ACC112 (cell line): ENCODE measurements around the gene HSP90AA1.
"Not testable (repeated sequence)": the region's sequence is repeated elsewhere in the genome, so short reads cannot be mapped to it uniquely, and the experiment has no call there.

ENCODE experiments used
- H2AFZ ChIP-seq: fragments of 200-600 bp; sonication (generic); one replicate; pipeline ENCODE4 v1.6.0; 2017; ENCODE audit warnings: antibody characterized with exemption, low read length; ENCODE audit not compliant: unreplicated experiment
- H3K27ac ChIP-seq: fragments of 200-600 bp; sonication (generic); 2 replicates; pipeline ENCODE4 v1.5.1; 2014; ENCODE audit warnings: low read depth, mild to moderate bottlenecking, antibody characterized with exemption, low read length, moderate library complexity
- H3K27me3 ChIP-seq: fragments of 200-600 bp; sonication (generic); 2 replicates; pipeline ENCODE4 v1.6.1; 2014; ENCODE audit warnings: mild to moderate bottlenecking, antibody characterized with exemption, low read length, moderate library complexity, mixed read lengths; ENCODE audit not compliant: insufficient read depth
- H3K36me3 ChIP-seq: fragments of 200-600 bp; sonication (generic); 2 replicates; pipeline ENCODE4 v1.6.1; 2016; ENCODE audit warnings: mild to moderate bottlenecking, antibody characterized with exemption, low read length, moderate library complexity, mixed read lengths; ENCODE audit not compliant: insufficient read depth
- H3K4me1 ChIP-seq: fragments of 200-600 bp; sonication (generic); one replicate; pipeline ENCODE4 v1.6.1; 2016; ENCODE audit warnings: low read length, mixed read lengths; ENCODE audit not compliant: insufficient read depth, unreplicated experiment, control insufficient read depth
- H3K4me3 ChIP-seq: fragments of 200-600 bp; sonication (generic); 2 replicates; pipeline ENCODE4 v1.5.1; 2014; ENCODE audit warnings: mild to moderate bottlenecking, low read depth, low read length
- H3K79me2 ChIP-seq: fragments of 200-600 bp; sonication (generic); one replicate; pipeline ENCODE4 v1.6.0; 2016; ENCODE audit warnings: low read length; ENCODE audit not compliant: control insufficient read depth, unreplicated experiment, insufficient read depth

Gene HSP90AA1

DNA sequence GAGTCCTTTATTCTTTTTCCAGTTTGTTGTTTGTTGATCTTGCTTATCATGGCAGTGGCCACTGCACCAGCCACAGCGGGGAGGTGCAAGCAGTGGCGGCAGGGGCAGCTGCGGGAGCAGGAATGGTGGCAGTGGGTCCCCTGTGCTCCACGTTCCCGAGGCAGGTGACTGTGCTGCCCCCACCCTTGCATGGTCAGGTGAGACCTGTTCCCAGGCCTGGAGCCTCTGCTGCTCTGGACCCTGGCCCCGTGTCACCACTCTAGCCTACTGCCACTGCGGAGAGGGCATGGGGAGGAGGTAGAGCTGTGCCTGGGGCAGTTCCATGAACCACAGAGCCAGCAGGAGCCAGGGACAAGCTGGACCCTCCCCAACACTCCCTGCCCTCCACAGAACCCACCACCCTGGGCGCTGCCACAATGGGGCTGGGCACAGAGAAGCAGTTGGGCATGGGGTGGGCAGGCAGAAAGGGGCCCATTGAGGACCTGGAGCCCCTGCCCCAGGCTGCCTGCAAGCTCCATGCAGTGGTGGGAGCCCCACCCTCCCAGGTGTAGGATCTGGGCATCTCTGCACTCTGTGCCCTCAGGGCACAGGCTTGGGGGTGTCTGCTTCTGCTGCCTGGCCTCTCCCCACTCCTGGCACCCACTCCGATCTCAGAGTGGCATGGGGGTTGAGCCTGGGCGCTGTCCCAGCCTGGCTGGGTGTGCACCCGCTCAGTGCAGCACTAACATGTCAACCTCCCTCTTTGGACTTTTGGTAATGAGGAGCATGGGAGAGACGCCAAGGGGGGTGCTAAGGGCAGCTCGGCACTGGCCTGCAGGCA lies 29.7 kb upstream of the HSP90AA1 start:
- no peaks in the 10 kb centered on the region for H3K27me3 ChIP-seq
- H3K27ac ChIP-seq: no peak overlapping the region
- no peak overlapping the region for H3K4me3 ChIP-seq
- no peaks in the 10 kb centered on the region for H3K79me2 ChIP-seq
- peaks cover 5% of the 10 kb centered on the region; the same call in 1 of the 2 replicates for H3K36me3 ChIP-seq
- no peak overlapping the region for H2AFZ ChIP-seq
- no peaks in the 10 kb centered on the region for H3K4me1 ChIP-seq

DNA sequence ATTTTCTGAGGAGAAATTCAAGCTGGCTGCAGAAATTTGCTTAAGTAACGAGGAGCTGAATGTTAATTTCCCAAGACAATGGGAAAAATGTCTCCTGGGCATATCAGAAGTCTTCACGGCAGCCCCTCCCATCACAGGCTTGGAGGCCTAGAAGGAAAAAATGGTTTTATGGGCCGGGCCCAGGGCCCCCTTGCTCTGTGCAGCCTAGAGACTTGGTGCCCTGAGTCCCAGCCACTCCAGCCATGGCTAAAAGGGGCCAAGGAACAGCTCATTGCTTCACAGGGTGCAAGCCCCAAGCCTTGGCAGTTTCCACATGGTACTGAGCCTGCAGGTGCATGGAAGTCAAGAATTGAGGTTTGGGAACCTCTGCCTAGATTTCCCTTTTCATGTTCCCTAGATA lies 24.3 kb upstream of the HSP90AA1 start:
- H3K27me3 ChIP-seq: no peaks in the 10 kb centered on the region
- no peak overlapping the region for H2AFZ ChIP-seq
- H3K4me1 ChIP-seq: no peaks in the 10 kb centered on the region
- H3K79me2 ChIP-seq: no peaks in the 10 kb centered on the region
- H3K27ac ChIP-seq: no peak overlapping the region
- H3K36me3 ChIP-seq: no peaks in the 10 kb centered on the region
- H3K4me3 ChIP-seq: no peak overlapping the region

DNA sequence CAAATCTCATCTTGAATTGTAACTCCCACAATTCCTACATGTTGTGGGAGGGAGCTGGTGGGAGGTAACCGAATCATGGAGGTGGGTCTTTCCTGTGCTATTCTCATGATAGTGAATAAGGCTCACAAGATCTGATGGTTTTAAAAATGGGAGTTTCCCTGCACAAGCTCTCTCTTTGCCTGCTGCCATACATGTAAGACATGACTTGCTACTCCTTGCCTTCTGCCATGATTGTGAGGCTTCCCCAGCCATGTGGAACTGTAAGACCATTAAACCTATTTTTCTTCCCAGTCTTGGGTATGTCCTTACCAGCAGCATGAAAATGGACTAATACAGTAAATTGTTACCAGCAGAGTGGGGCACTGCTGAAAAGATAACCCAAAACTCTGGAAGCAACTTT lies 22.5 kb upstream of the HSP90AA1 start:
- H3K4me3 ChIP-seq, H3K4me1 ChIP-seq, H2AFZ ChIP-seq, H3K27ac ChIP-seq, H3K36me3 ChIP-seq, H3K27me3 ChIP-seq, H3K79me2 ChIP-seq: not testable (repeated sequence)

DNA sequence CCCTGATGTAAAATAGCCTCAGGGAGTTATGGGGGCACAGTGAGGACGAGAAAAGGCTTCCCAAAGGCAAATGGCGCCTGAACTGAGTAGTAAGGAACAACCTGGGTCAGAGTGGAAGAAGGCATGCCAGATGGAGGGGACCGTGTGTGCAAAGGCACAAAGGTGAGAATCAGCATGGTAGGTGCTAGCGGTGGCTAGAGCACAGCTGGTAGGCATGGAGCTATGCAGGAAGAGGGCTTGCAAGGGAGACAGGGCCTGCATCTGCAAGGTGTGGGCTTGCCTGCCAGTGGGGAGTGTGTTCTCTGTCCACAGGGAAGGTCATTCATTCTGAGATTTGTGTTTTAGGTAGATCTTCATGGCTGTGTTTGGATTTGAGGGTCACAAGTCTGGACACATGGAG lies 18.5 kb upstream of the HSP90AA1 start:
- Histone ChIP-seq H3K27ac (no peak overlapping the region), H3K79me2 (no peaks in the 10 kb centered on the region), H3K4me1 (no peaks in the 10 kb centered on the region), H3K4me3 (no peak overlapping the region), H3K36me3 (no peaks in the 10 kb centered on the region), H3K27me3 (no peaks in the 10 kb centered on the region), H2AFZ (no peak overlapping the region)

DNA sequence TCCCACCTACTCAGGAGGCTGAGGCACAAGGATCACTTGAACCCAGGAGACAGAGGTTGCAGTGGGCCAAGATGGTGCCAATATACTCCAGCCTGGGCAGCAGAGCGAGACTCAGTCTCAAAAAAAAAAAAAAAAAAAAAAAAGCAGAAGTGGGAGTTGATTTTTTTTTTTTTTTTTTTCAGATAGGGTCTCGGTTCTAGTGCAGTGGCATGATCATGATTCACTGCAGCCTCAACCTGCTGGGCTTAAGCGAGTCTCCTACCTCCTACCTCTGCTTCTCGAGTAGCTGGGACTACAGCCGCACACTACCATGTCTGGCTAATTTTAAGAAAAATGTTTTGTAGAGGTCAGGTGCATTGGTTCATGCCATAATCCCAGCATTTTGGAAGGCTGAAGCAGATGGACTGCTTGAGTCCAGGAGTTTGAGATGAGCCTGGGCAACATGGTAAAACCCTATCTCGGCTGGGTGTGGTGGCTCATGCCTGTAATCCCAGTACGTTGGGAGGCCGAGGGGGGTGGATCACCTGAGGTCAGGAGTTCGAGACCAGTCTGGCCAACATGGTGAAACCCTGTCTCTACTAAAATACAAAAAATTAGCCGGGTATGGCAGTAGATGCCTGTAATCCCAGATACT lies 16.3 kb upstream of the HSP90AA1 start:
- Histone ChIP-seq H3K36me3 (no peaks in the 10 kb centered on the region), H2AFZ (no peak overlapping the region)

DNA sequence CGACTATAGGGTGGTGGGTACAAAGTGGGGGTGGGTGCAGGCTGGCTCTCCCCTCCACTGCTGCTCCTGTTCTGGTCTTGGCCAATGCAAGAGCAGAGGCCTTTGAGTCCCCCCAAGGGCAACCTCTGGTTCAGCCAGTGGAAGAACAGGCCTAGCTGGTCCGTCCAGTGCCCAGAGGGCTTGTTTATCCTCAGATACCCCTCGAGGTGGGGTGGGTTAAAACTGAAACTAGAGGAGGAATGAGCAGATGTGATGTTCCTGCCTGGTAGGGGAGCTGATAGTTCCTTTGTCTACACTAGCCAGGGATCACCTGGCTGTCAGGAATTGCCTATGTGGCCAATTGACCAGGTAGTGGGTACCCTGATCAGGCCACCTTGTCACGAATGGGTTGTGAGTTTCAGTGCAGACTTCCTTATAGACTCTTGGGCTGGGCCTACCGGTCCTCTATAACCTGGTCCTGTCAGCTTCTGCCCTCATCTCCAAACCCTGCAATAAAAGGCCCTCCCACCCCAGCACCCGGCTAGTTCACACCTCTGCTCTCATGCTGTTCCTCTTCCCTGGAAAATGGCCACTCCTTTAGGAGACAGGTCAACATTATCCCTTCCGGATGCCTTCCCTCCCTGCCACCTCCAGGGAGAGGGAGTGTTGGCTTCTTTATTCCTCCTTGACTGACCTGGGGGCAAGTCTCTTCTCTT lies 10.7 kb upstream of the HSP90AA1 start:
- H3K27ac ChIP-seq: no peak overlapping the region
- H3K36me3 ChIP-seq: no peaks in the 10 kb centered on the region
- H3K79me2 ChIP-seq: no peaks in the 10 kb centered on the region
- no peaks in the 10 kb centered on the region for H3K27me3 ChIP-seq
- H3K4me1 ChIP-seq: peaks cover 16% of the 10 kb centered on the region
- no peak overlapping the region for H3K4me3 ChIP-seq
- no peak overlapping the region for H2AFZ ChIP-seq

More for the DNA sequence above, 16.3 kb upstream of the HSP90AA1 start:
- Histone ChIP-seq H3K27ac (no peak overlapping the region), H3K27me3 (no peaks in the 10 kb centered on the region), H3K79me2 (no peaks in the 10 kb centered on the region), H3K4me1 (no peaks in the 10 kb centered on the region), H3K4me3 (no peak overlapping the region)

DNA sequence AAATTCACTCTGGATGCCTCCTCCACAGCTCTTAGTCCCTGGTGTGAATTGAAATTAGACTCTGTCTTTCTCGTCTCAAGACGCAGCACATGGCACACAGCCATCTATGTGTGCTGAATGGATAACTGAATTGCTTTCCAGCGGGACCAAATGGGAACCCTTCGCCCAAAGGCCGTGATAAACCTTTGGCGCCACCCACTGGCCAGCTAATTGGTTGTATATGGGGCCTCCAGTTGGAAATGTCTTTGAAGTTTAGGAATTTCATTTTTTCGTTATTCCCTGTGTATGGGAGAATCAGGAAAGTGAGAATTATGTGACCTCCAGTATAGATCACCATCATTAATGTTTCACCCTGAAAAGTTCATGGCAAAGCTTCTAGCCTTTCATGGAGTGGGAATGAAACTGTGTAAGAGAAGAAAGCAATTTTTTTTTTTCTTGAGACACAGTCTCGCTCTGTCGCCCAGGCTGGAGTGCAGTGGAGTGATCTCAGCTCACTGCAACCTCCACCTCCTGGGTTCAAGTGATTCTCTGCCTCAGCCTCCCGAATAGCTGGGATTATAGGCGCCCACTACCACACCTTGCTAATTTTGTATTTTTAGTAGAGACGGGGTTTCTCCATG lies 9.8 kb upstream of the HSP90AA1 start:
- no peaks in the 10 kb centered on the region for H3K79me2 ChIP-seq
- H2AFZ ChIP-seq: no peak overlapping the region
- H3K27me3 ChIP-seq: no peaks in the 10 kb centered on the region
- H3K4me1 ChIP-seq: peaks cover 16% of the 10 kb centered on the region
- H3K4me3 ChIP-seq: no peak overlapping the region
- H3K36me3 ChIP-seq: no peaks in the 10 kb centered on the region
- no peak overlapping the region for H3K27ac ChIP-seq

DNA sequence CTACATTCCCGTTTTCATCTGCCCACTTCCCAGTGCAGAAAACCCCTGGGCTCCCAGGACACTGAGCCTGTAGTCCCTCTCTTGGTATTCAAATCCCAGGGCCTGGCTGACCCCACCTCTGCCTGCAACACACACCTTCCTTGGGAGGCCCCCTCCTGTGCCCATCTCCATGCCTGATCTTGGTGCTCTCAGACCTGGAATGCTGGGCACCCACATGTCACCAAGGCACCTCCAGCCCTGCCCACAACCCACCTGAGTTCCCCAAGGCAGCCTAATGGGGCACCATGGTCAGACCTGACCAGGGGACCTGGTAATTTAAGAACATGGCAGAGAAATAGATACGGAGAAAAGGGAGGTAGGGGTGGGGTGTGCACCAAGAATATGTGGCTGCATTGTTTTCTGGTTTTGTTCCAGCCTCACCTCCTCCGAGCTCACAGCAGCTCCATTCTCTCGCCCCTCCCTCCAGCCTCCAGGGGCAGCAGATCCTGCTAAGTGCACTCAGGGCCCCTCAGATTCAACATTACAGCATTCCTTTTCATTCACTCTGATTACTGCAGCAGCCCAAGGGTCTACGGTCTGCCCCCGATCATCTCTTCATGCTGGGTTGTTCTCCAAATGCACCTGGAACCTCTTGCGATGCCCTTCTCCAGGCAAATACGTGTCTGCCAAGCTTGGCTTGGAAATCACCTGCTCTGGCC lies 9.2 kb upstream of the HSP90AA1 start:
- no peaks in the 10 kb centered on the region for H3K79me2 ChIP-seq
- peaks cover 16% of the 10 kb centered on the region for H3K4me1 ChIP-seq
- no peak overlapping the region for H3K27ac ChIP-seq
- no peaks in the 10 kb centered on the region for H3K36me3 ChIP-seq
- no peak overlapping the region for H3K4me3 ChIP-seq
- H2AFZ ChIP-seq: no peak overlapping the region
- H3K27me3 ChIP-seq: no peaks in the 10 kb centered on the region

DNA sequence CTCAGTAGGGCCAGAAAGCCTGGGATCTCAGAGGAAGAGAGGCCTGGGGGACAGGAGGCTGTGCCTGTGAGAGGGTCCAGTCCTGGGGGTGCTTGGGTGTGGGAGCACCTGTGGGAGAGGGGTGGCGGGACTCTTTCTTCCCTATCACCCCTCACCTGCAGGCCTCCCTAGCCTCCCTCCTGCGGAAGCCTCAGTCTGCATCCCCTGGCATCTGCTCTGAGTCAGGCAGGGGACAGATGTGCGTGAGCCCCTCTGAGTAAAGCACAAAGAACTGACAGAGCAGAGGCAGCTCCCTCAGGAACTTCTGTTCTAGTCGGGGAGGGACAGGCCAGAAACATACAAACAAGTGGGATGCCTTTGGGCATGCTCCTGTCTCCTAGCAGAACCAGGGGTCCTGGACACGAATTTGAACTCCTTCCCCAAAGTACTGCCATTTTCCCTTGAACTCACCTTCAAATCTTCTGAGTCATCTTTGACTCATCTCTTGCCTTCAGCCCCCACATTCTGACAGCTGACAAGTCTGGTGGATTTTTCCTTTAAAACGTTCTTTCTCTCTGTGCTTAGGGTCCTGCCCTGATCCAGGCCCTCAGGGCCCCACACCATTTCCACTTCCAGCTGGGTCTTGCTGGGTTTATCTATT lies 8.5 kb upstream of the HSP90AA1 start:
- H3K4me1 ChIP-seq: peaks cover 16% of the 10 kb centered on the region
- H3K27me3 ChIP-seq: no peaks in the 10 kb centered on the region
- no peak overlapping the region for H2AFZ ChIP-seq
- no peaks in the 10 kb centered on the region for H3K79me2 ChIP-seq
- no peak overlapping the region for H3K27ac ChIP-seq
- no peak overlapping the region for H3K4me3 ChIP-seq
- H3K36me3 ChIP-seq: no peaks in the 10 kb centered on the region

DNA sequence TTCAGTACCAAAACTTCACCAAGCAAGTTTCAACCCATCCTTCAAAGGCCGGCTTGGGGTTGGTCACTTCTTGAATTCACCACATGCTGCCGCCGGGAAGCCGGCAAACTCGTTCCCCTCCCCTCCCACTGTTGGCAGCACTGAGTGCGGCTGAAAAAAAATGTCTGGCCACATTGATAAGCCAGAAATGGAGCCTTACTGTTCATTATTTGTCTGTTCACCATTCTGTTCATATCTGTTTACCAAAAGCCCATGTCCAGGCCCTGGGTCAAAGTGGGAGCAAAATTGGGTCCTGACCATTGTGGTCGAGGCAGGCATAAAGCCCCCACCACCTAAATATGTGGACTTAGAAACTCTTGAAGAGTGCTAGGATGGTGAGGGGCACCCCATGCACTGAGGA lies 7.3 kb upstream of the HSP90AA1 start:
- H3K27ac ChIP-seq: no peak overlapping the region

More for the DNA sequence above, 7.3 kb upstream of the HSP90AA1 start:
- peaks cover 16% of the 10 kb centered on the region for H3K4me1 ChIP-seq
- no peaks in the 10 kb centered on the region for H3K79me2 ChIP-seq
- no peak overlapping the region for H2AFZ ChIP-seq
- no peak overlapping the region for H3K4me3 ChIP-seq
- H3K27me3 ChIP-seq: no peaks in the 10 kb centered on the region
- no peaks in the 10 kb centered on the region for H3K36me3 ChIP-seq
